Mesenchymal stem cell (in vitro differentiated cells and primary cell): ENCODE measurements around the gene PROSER2.

Source experiments
- DNase-seq: peaks from one replicate; pipeline ENCODE4 v3.0.0-alpha.2; 2013
- H2AFZ ChIP-seq: one replicate; pipeline ENCODE4 v1.6.1; 2013; ENCODE audit warnings: low read depth, mild to moderate bottlenecking, control low read depth, inconsistent platforms, low read length, moderate library complexity
- H2AK5ac ChIP-seq: 2 replicates; pipeline ENCODE4 v1.6.1; 2013; ENCODE audit warnings: low read length, moderate library complexity, mild to moderate bottlenecking, inconsistent platforms; ENCODE audit not compliant: severe bottlenecking
- H2BK120ac ChIP-seq: one replicate; pipeline ENCODE4 v1.6.1; 2013; ENCODE audit warnings: low read depth, mild to moderate bottlenecking, inconsistent platforms, low read length, moderate library complexity
- H2BK12ac ChIP-seq, 2 experiments: one replicate each; pipeline ENCODE4 v1.6.1; 2013; ENCODE audit warnings: inconsistent platforms in 2 of 2, low read length in 2 of 2, mild to moderate bottlenecking in 2 of 2, moderate library complexity in 2 of 2, control low read depth in 1 of 2
- H2BK15ac ChIP-seq: one replicate; pipeline ENCODE4 v1.6.1; 2013; ENCODE audit warnings: mild to moderate bottlenecking, low read depth, inconsistent platforms; ENCODE audit not compliant: poor library complexity, severe bottlenecking
- H2BK5ac ChIP-seq: 2 replicates; pipeline ENCODE4 v1.6.1; 2013; ENCODE audit warnings: low read depth, mild to moderate bottlenecking, low read length, control low read depth, inconsistent platforms; ENCODE audit not compliant: poor library complexity, severe bottlenecking
- H3K14ac ChIP-seq, 2 experiments: one replicate each; pipeline ENCODE4 v1.6.1; 2013; ENCODE audit warnings: inconsistent platforms in 2 of 2, low read length in 2 of 2, control low read depth in 1 of 2, mild to moderate bottlenecking in 1 of 2, moderate library complexity in 1 of 2
- H3K18ac ChIP-seq, 2 experiments: one replicate each; pipeline ENCODE4 v1.6.1; 2013; ENCODE audit warnings: inconsistent platforms in 2 of 2, low read length in 2 of 2, control low read depth in 1 of 2, low read depth in 1 of 2, mild to moderate bottlenecking in 1 of 2
- H3K23ac ChIP-seq, 2 experiments: one replicate each; pipeline ENCODE4 v1.6.1; 2013; ENCODE audit warnings: inconsistent platforms in 2 of 2, low read length in 2 of 2, mild to moderate bottlenecking in 2 of 2, moderate library complexity in 2 of 2, control low read depth in 1 of 2
- H3K27ac ChIP-seq: 2 replicates; pipeline ENCODE4 v1.5.1; 2013; ENCODE audit warnings: mild to moderate bottlenecking, moderate library complexity, low read length, control low read depth, inconsistent platforms; ENCODE audit not compliant: poor library complexity, severe bottlenecking
- H3K27me3 ChIP-seq, 2 experiments: 2 replicates each; pipeline versions ENCODE4 v1.6.1 to v1.7.0; 2013; ENCODE audit warnings: low read length in 2 of 2, mild to moderate bottlenecking in 2 of 2, moderate library complexity in 2 of 2, control low read depth in 1 of 2, inconsistent platforms in 1 of 2; ENCODE audit not compliant: control insufficient read depth in 1 of 2, insufficient read depth in 1 of 2
- H3K36me3 ChIP-seq, 2 experiments: 2 replicates each; pipeline versions ENCODE4 v1.6.1 to v1.7.0; 2013; ENCODE audit warnings: low read length in 2 of 2, control low read depth in 1 of 2, inconsistent platforms in 1 of 2, low read depth in 1 of 2, mild to moderate bottlenecking in 1 of 2; ENCODE audit not compliant: insufficient read depth in 2 of 2, control insufficient read depth in 1 of 2
- H3K4ac ChIP-seq, 2 experiments: one replicate each; pipeline ENCODE4 v1.6.1; 2013; ENCODE audit warnings: inconsistent platforms in 2 of 2, low read length in 2 of 2, mild to moderate bottlenecking in 2 of 2, moderate library complexity in 2 of 2, control low read depth in 1 of 2, low read depth in 1 of 2
- H3K4me1 ChIP-seq: 2 replicates; pipeline ENCODE4 v1.6.1; 2013; ENCODE audit warnings: low read depth, low read length, control low read depth; ENCODE audit not compliant: control insufficient read depth, insufficient read depth
- H3K4me2 ChIP-seq: 2 replicates; pipeline ENCODE4 v1.6.1; 2013; ENCODE audit warnings: low read length, mild to moderate bottlenecking, inconsistent platforms; ENCODE audit not compliant: poor library complexity, severe bottlenecking
- H3K4me3 ChIP-seq, 2 experiments: 2 replicates each; pipeline versions ENCODE4 v1.5.1 to v1.7.0; 2013; ENCODE audit warnings: low read length in 2 of 2, mild to moderate bottlenecking in 2 of 2, control low read depth in 1 of 2, low read depth in 1 of 2; ENCODE audit not compliant: insufficient read depth in 1 of 2
- H3K79me1 ChIP-seq: replicated peaks from 2 replicates; pipeline ENCODE4 v1.6.1; 2013; ENCODE audit warnings: mild to moderate bottlenecking, control low read depth, low read length, inconsistent platforms; ENCODE audit not compliant: poor library complexity, severe bottlenecking
- H3K9ac ChIP-seq: 2 replicates; pipeline ENCODE4 v1.7.0; 2013; ENCODE audit warnings: mild to moderate bottlenecking, low read length, moderate library complexity
- H3K9me3 ChIP-seq: 2 replicates; pipeline ENCODE4 v1.7.0; 2013; ENCODE audit warnings: mild to moderate bottlenecking, low read length; ENCODE audit not compliant: control insufficient read depth
- H4K8ac ChIP-seq: one replicate; pipeline ENCODE4 v1.6.1; 2013; ENCODE audit warnings: inconsistent platforms, mild to moderate bottlenecking, low read length, moderate library complexity
- H4K91ac ChIP-seq: one replicate; pipeline ENCODE4 v1.6.1; 2013; ENCODE audit warnings: mild to moderate bottlenecking, low read length, inconsistent platforms
- WGBS: methylation state at CpG from one replicate; pipeline ENCODE4 v1.1.7; 2013; ENCODE audit warnings: mixed read lengths; 5-methylcytosine and 5-hydroxymethylcytosine counted together

The PROSER2 gene

GRCh38 chr10:11797847-11798633, 25.1 kb upstream of the PROSER2 start:
- Histone ChIP-seq H3K23ac (no peak overlapping the region), H3K4me2 (no peak overlapping the region), H3K36me3 (no peaks in the 10 kb centered on the region), H3K27ac (no peak overlapping the region), H3K4ac (no peak overlapping the region), H2BK5ac (no peak overlapping the region), H2BK15ac (no peak overlapping the region), H2BK12ac (no peak overlapping the region), H3K79me1 (no peaks in the 10 kb centered on the region), H2AK5ac (peak overlapping the region; percentile 29), H2AFZ (no peak overlapping the region), H3K9ac (no peak overlapping the region), H3K27me3 (no peaks in the 10 kb centered on the region), H4K8ac (no peak overlapping the region), H3K18ac (no peak overlapping the region), H3K9me3 (no peaks in the 10 kb centered on the region), H3K14ac (no peak overlapping the region), H2BK120ac (no peak overlapping the region), H3K4me1 (peaks cover 21% of the 10 kb centered on the region), H4K91ac (no peak overlapping the region), H3K4me3 (no peak overlapping the region)
- WGBS = 89% methylated on average over 10 of the region's 12 CpGs
- DNase-seq = no peak

- Histone ChIP-seq H3K4me1 (peaks cover 16% of the 10 kb centered on the region), H2BK12ac (no peak overlapping the region), H2BK15ac (peak overlapping the region; percentile 54), H3K9ac (no peak overlapping the region), H2BK120ac (no peak overlapping the region), H4K8ac (peak overlapping the region; percentile 38), H3K4me3 (no peak overlapping the region), H3K23ac (no peak overlapping the region), H3K27ac (peak overlapping the region; percentile 7), H3K79me1 (no peaks in the 10 kb centered on the region), H2BK5ac (no peak overlapping the region), H3K4me2 (no peak overlapping the region), H3K9me3 (no peaks in the 10 kb centered on the region), H3K27me3 (peaks cover 0 to 3% of the 10 kb centered on the region in 2 experiments), H3K14ac (no peak overlapping the region), H2AFZ (no peak overlapping the region), H3K18ac (no peak overlapping the region), H3K4ac (no peak overlapping the region), H4K91ac (no peak overlapping the region), H3K36me3 (no peaks in the 10 kb centered on the region), H2AK5ac (no peak overlapping the region)
- DNase-seq = no peak
- 76% methylated on average over 16 of the region's 18 CpGs for WGBS
Measured at GRCh38 chr10:11798845-11799735, 24.1 kb upstream of the PROSER2 start.

GRCh38 chr10:11799736-11800080, 23.4 kb upstream of the PROSER2 start:
- Histone ChIP-seq H2BK5ac (no peak overlapping the region), H3K27me3 (peaks cover 0 to 3% of the 10 kb centered on the region in 2 experiments), H2BK120ac (no peak overlapping the region), H4K91ac (no peak overlapping the region), H3K4me2 (no peak overlapping the region), H4K8ac (no peak overlapping the region), H3K23ac (no peak overlapping the region), H3K4me3 (no peak overlapping the region), H3K27ac (no peak overlapping the region), H3K18ac (no peak overlapping the region), H3K9me3 (no peaks in the 10 kb centered on the region), H3K36me3 (no peaks in the 10 kb centered on the region), H3K9ac (no peak overlapping the region), H2AFZ (no peak overlapping the region), H2BK15ac (no peak overlapping the region), H3K4ac (no peak overlapping the region), H2AK5ac (no peak overlapping the region), H2BK12ac (no peak overlapping the region), H3K4me1 (peaks cover 13% of the 10 kb centered on the region), H3K14ac (no peak overlapping the region), H3K79me1 (no peaks in the 10 kb centered on the region)
- WGBS = 95% methylated on average over 9 of the region's 9 CpGs
- no peak for DNase-seq

GRCh38 chr10:11804336-11804735, 18.8 kb upstream of the PROSER2 start:
- WGBS = 93% methylated on average over 16 of the region's 16 CpGs
- DNase-seq = no peak
- no peak overlapping the region for H4K8ac ChIP-seq

More at GRCh38 chr10:11804336-11804735, 18.8 kb upstream of the PROSER2 start:
- Histone ChIP-seq H2AK5ac (no peak overlapping the region), H2BK12ac (no peak overlapping the region), H2BK5ac (no peak overlapping the region), H3K9me3 (no peaks in the 10 kb centered on the region), H3K36me3 (no peaks in the 10 kb centered on the region), H3K79me1 (no peaks in the 10 kb centered on the region), H2BK15ac (no peak overlapping the region), H3K23ac (no peak overlapping the region), H3K14ac (no peak overlapping the region), H2AFZ (no peak overlapping the region), H3K4me1 (peaks cover 1% of the 10 kb centered on the region), H3K4ac (no peak overlapping the region), H3K18ac (no peak overlapping the region), H3K4me3 (no peak overlapping the region), H2BK120ac (no peak overlapping the region), H3K27me3 (peaks cover 0 to 30% of the 10 kb centered on the region in 2 experiments), H3K27ac (no peak overlapping the region), H3K4me2 (no peak overlapping the region), H4K91ac (no peak overlapping the region), H3K9ac (no peak overlapping the region)
